Gastrocnemius medialis (tissue), 4 donors: ENCODE measurements around the gene SVOPL.

ENCODE experiments used
- POLR2A ChIP-seq, 2 donors: fragments of 450-650 bp; IDR thresholded peaks; one replicate each; pipeline ENCODE4 v1.6.1; 2017; ENCODE audit warnings: antibody characterized with exemption in 2 of 2, mild to moderate bottlenecking in 2 of 2, moderate library complexity in 2 of 2
- TF ChIP-seq, protein P1 (sequence below), 5 experiments: fragments of 450-650 bp in 3 of 5; fragments of 200-600 bp in 2 of 5; sonication (generic) in 2 of 5; IDR thresholded peaks in 4 of 5; conservative IDR thresholded peaks in 1 of 5; 1 replicate in 4 of 5; 2 replicates in 1 of 5; pipeline ENCODE4 v1.5.1; 2016 to 2019; ENCODE audit warnings: antibody characterized with exemption in 5 of 5, mild to moderate bottlenecking in 3 of 5, moderate library complexity in 3 of 5

DNA sequence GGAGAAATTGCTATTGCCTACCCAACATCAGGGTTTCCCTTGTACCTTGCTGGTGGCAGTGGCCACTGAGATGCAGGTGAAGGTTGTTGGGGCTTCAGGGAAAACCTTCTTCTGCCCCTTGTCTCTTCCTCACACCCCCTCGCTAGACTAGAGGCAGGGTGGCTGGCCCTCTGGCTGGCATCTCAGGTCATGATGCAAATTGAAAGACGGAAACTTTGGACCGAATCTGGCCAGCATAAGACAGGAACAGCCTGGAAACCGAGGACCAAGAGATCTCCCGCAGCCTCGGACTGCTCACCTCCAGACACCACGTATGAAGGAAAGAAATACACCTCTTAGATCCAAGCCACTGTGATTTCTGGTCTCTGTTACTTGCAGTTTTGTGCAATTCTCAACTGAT lies 2.9 kb downstream of the SVOPL start:
- TF ChIP-seq, protein P1, sequence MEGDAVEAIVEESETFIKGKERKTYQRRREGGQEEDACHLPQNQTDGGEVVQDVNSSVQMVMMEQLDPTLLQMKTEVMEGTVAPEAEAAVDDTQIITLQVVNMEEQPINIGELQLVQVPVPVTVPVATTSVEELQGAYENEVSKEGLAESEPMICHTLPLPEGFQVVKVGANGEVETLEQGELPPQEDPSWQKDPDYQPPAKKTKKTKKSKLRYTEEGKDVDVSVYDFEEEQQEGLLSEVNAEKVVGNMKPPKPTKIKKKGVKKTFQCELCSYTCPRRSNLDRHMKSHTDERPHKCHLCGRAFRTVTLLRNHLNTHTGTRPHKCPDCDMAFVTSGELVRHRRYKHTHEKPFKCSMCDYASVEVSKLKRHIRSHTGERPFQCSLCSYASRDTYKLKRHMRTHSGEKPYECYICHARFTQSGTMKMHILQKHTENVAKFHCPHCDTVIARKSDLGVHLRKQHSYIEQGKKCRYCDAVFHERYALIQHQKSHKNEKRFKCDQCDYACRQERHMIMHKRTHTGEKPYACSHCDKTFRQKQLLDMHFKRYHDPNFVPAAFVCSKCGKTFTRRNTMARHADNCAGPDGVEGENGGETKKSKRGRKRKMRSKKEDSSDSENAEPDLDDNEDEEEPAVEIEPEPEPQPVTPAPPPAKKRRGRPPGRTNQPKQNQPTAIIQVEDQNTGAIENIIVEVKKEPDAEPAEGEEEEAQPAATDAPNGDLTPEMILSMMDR (IDR thresholded peaks at IDR 0.05 in 4 of 5, conservative IDR thresholded peaks at IDR 0.05 in 1 of 5) = no peak
- no peak for TF ChIP-seq POLR2A (IDR thresholded peaks at IDR 0.05)
